GM19467 (cell line): ENCODE data around the gene MFNG.
A peak's percentile ranks its signal among the peaks of the same experiment; 100 is the strongest.

ENCODE experiments used
- ATAC-seq: cut with Tn5 transposase; IDR thresholded peaks from one replicate; pipeline ENCODE4 v1.9.1; 2021; ENCODE audit warnings: mild to moderate bottlenecking, moderate library complexity; ENCODE audit not compliant: unreplicated experiment

The MFNG gene

GRCh38 chr22:37497062-37497599, 10.9 kb upstream of the MFNG start:
- ATAC-seq = no peak

GRCh38 chr22:37496651-37497050, 10.5 kb upstream of the MFNG start:
- no peak for ATAC-seq

DNA sequence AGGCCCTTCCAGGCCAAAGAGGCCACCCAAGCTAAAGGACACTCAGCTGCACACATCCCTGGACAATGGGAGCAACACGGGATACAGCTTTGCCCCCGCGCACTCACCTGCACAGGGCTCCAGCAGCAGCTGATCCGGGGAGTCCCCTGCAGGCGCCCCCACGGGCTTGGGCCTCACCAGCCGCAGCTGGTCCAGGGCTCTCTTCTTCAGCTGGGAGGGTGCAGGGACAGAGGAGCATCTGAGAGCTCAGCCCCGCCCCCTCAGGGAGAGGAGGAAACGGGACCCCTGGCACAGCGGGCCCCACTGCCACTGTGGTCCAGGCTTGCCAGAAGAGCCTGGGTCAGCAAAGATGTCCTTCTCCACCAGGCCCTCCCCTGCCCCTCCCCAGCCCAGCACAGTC, 7.8 kb upstream of the MFNG start:
- ATAC-seq = no peak

- ATAC-seq = no peak
These were observed 6.5 kb upstream of the MFNG start for GRCh38 chr22:37492428-37493344.

GRCh38 chr22:37491559-37492427, 5.6 kb upstream of the MFNG start:
- no peak for ATAC-seq

DNA sequence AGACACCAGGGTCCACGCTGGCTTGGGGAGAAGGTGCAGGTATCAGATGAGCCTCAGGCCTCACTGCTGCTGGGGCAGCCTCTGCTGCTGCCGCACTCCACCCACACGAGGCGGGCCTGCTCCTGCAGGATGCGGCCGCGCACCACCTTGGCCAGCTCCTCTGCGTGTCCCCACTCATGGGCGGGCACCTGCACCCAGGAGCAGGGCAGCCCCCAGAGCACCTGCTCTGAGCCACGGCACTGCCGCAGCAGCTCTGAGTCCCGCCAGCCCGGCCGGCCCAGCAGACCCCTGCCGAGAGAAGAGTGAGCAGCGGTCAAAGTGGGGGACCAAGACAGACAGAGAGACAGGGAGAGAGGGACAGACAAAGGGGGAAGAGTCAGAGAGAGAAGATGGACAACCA, 4.9 kb upstream of the MFNG start:
- ATAC-seq = no peak

DNA sequence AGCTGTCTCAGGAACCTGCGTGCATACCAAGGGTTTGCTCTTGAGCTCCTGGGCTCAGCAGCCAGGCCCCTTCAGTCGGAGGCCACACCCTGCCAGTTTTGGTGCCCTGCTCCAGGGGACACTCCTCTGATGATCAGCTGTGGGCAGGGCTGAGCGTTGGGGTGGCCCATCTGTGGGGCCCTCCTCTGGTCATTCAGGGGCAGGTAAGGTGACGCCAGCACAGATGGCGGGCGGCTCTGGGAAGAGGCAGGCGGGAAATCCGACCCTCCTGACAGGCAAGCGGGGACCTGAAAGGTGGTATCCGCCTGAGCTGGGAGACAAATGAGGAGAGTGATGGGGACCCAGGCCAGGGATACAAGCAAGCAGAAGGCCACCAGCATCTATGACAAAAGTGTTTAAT, 3.8 kb upstream of the MFNG start:
- no peak for ATAC-seq

DNA sequence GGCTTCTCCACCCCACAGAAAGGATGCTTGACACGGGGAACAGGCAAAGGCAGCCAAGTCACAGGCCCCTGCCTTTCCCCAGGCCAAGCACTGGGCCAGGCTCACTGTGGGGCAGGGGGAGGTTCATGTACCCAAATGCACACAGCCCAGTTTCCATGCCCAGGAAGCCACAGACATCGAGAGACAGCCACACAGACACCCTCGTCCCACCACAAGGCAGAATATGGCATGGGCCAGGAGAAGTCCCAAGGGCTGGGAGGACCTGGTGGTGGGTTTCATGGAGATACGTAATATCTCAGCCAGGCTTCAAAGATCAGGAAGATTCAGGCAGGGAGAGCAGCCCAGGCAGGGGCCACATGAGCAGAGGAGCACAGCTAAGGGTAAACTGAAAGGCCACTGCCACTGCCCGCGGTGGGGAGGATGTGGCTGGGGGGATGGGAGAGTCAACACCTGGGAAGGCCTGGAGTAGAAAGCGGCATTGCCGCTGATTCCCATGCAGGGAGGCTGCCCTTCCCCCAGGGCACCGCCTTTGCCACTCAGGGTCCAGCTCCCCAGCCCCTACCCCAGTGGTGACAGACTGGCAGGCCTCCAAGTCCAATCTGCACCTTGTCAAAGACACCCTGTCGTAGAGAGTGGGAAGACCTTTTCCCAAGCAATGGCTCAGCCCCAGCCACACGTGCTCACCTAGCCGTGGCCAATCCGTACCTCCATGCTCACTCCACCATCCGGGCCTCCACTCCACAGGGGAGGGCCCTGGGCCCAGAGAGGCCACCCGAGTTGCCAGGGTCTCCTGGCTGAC, 2.4 kb upstream of the MFNG start:
- no peak for ATAC-seq

DNA sequence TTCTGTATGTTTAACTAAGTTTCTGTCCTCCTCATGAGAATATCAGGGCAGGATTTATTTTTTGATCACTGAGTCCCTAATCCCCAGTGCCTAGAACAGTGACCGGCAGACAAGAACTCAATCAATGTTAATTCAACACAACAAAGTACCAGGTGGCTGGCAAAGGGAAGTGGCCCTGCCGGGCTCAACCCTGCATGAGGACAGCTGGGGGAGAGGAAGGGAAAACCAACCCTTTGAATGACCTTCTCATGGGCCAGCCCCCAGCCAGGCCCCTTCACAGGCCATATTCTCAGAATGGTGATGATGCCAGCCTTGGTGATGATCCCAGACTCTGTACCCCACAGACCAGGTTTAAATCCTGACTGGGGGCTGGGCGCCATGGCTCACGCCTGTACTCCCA, 1.4 kb upstream of the MFNG start:
- no peak for ATAC-seq

DNA sequence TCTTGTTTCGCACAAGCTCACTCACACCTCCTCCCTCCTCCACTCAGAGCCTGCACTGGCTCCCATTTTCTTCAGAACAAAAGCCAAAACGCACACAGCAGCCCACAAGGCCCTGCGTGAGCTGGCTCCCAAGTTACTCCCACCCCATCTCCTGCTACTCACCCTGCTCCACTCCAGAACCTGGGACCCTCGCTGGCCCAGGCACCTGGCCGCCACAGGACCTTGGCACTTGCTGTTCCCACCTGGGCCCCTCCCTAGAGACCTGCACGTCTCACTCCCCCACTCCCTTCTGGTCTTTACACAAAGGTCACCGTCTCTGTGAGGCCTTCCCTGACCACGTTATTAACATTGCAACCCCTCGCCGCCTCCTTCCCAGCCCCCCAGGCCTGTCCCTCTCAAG, 945 bp upstream of the MFNG start:
- ATAC-seq = no peak

DNA sequence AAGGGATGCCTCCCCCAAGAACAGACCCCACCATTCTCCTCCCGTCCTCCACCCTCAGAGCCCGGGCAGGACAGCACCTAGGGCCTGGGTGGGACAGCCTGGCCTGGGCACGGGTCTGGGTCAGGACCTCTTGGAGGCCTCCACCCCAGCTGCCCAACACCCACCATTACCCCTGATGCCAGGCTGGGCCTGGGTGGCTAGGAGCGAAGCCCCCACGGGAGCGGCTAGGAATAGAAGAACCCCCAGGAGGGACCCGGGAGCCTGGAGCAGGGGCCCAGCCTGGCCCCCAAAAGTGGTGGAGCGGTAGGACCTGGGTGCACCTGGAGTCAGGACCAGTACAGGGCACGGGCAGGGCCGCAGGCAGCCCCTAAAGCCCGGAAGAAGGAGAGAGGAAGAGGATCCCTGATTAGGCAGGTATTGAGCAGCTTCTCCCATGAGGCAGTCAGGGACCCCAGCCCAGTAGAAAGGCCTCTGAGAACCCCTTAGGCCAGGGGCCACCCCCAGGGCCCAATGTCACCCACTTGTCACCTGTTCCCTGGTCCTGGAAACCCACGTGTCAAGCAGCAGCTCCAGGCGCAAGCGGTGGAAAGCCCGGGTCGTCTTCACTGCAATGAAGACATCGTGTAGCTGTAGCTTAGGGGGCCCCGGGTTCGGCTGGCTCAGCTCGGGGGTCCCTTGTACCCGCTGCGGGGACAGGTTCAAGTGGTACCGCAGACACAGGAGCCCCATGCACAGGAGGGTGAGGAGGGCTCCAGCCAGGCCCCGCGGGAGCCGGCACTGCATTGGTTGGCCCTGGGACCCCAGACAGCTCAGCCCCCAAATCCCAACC, 575 bp downstream of the MFNG start:
- peak; percentile 9 for ATAC-seq

DNA sequence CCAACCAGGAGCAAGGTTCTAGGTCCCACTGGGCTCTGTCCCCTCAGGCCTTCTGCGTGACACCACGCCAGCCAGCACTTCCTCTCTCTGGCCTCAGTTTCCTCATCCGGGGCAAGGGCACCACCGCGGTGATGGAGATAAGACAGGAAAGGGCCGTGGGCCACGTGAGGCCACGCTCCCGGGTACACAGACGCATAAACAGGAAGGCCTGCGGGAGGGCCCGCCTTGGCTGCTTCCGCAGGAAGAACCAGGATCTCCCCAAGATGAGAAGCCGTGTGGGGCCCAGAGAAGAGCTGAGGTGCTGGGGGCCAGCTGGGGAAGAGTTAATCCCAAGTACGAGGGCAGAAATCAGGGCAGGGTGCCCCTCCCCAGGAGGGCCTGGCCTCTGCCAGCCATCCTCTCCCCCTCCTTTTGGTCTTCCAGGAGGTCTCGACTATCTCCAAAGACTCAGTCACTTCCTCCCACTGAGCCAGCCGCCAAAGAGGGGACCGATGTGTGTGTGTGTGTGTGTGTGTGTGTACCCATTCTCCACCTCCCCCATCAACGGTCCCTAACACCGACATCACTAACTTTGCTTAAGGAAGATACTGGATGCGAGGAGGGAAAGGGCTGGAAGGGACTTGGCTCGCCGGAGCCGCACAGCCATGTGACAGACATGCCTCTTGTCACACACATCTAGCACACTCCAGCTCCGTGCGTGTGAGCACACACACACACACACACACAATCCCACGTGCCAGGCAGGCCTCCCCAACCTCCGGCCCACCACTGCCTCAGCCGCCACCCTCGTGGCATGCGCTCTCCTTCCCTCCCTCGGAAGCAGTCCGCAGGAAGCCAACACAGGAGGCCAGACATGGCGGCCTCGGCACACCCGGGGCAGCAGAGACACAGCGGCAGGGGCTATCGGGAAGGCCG, 1.4 kb downstream of the MFNG start:
- no peak for ATAC-seq

GRCh38 chr22:37483050-37483449, 3.1 kb downstream of the MFNG start:
- ATAC-seq = no peak

GRCh38 chr22:37482244-37482643, 3.9 kb downstream of the MFNG start:
- no peak for ATAC-seq

DNA sequence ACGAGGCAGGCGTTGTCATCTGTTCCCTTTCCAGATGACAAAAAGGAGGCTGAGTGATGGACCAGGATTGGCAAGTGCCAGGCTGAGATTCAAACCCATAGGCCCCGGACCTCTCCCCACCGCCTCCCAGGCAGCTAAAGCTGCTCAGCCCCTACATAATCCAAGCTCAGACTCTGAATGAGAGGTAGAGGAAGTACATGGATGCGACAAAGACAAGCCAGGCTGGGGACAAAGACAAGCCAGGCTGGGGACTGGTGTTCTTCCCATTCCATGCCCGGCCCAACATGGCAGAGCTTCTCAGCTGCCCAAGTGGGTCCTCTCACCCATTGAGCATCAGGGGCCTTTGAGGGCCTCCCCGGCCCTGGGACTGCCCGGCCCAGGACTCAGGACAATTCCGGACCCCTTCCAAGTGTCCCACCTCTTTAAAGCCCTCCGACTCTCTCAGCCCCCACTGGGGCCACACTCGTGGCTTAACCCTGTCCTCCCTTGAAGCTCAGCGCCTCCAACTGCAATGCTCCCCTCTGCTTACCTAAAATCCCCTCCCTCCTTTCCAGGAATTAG, 4.8 kb downstream of the MFNG start:
- no peak for ATAC-seq

GRCh38 chr22:37480387-37481346, 5.5 kb downstream of the MFNG start:
- no peak for ATAC-seq

- no peak for ATAC-seq
These were observed 7.0 kb downstream of the MFNG start for GRCh38 chr22:37479196-37479595.
